ENCODE measurements around the gene NPHP4. TPM values are rescaled to one million over a fixed set of nuclear protein-coding genes. Genes with fewer than 3 reads are reported as not detected.

NPHP4 gene
- total RNA-seq, 1 donor from 2014 or later = 8.8 TPM

GRCh38 chr1:5882367-5883128 lies 109.7 kb downstream of the NPHP4 start:
- H3K4me3 ChIP-seq (ENCODE audit: low read depth, low read length) = no peak overlapping the region
- DNase-seq (ENCODE audit: low read depth) = no peak
- TF ChIP-seq, protein P1, sequence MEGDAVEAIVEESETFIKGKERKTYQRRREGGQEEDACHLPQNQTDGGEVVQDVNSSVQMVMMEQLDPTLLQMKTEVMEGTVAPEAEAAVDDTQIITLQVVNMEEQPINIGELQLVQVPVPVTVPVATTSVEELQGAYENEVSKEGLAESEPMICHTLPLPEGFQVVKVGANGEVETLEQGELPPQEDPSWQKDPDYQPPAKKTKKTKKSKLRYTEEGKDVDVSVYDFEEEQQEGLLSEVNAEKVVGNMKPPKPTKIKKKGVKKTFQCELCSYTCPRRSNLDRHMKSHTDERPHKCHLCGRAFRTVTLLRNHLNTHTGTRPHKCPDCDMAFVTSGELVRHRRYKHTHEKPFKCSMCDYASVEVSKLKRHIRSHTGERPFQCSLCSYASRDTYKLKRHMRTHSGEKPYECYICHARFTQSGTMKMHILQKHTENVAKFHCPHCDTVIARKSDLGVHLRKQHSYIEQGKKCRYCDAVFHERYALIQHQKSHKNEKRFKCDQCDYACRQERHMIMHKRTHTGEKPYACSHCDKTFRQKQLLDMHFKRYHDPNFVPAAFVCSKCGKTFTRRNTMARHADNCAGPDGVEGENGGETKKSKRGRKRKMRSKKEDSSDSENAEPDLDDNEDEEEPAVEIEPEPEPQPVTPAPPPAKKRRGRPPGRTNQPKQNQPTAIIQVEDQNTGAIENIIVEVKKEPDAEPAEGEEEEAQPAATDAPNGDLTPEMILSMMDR (conservative IDR thresholded peaks at IDR 0.05; ENCODE audit: low read depth, low read length) = no peak

DNA sequence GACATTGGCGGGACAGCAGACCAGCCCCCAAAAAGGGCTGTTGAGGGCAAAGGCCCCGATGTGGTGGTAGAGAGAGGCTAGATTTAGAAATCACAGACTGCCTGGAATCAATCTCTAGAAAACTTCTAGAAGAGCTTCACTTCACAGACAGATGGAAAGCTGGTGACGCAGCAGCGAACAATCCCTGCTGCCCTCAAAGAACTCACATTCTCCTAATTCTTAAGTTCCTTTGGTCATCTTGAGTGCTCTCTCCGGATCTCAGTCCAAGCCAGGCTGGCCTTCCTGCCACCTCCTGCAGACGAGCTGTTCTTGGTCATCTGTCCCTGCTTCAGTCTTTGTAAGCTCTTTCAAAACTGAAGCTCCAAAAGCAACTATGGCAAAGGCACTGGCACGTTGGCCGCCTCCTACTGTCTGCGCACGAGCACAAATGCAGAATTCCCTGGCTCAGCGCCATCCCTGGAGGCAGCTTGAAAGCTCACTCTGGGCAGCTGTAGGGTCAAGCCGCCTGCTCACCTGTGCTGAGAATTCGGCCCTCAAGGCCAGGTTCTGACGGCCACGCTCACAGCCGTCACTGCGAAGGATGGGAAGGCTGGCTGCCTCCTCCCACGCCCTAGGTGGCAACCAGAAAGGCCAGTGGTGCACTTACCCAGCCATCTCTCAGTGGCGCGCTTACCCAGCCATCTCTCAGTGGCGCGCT lies 110.6 kb downstream of the NPHP4 start:
- DNase-seq (ENCODE audit: low read depth) = no peak
- TF ChIP-seq, protein P1 (conservative IDR thresholded peaks at IDR 0.05; ENCODE audit: low read depth, low read length) = no peak
- H3K4me3 ChIP-seq (ENCODE audit: low read depth, low read length) = no peak overlapping the region

DNA sequence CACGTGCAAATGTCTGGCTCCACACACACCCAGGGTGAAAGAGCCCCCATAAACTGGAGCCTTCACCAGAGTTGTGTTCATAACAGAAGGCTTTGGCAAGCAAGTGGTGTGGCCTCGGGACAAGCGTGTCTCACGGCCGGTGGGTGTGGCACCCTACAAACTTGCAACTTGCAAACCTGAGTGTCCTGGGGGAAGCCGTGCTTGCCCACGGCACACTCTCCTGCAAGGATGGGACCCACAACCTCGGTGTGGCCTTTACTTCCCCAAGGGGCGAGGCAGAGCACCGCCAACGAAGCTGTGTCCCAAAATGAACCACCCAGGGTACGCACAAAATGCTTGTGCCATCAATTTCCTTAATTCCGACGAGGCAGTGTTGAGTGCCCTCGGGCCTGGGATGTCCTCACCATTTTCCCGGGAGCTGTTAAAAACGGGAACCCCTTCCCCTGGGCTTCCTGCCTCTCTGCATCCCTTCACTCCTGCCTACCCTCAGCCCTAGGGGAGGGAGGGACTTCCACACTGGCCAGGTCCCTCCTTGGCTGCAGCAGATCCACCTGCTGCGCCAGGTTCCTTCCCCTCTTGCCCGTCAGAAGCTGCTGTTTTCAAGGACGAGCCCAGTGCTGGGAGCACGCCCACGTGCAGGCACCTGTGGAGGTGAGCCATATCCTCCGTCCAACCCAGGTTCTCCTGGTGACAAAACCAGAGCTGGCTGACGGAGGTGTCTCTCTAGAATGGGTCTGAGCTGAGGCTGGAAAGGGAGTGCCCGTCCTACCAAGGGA lies 111.4 kb downstream of the NPHP4 start:
- TF ChIP-seq, protein P1 (conservative IDR thresholded peaks at IDR 0.05; ENCODE audit: low read depth, low read length) = no peak

DNA sequence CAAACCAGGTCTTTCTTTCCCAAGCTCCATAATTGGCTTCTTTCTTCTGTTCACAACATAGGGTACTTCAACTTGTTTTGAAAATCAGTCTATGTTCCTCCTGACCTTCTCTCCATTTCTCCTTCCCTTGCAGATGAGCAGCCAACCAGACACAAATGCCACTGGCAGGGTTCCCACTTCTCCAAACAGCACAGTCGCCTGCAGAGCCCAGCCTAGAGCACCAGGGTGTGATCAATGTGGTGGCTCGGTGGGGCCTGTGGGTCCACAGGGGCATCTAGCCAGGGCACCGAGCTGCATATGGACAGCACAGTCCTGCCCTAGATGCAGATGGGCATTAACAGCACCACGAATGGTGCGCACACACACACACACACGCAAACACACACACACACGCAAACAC lies 112.8 kb downstream of the NPHP4 start:
- no peak for DNase-seq (ENCODE audit: low read depth)
- TF ChIP-seq, protein P1 (conservative IDR thresholded peaks at IDR 0.05; ENCODE audit: low read depth, low read length) = no peak
- no peak overlapping the region for H3K4me3 ChIP-seq (ENCODE audit: low read depth, low read length)

More for the DNA sequence above, 111.4 kb downstream of the NPHP4 start:
- DNase-seq (ENCODE audit: low read depth) = no peak
- H3K4me3 ChIP-seq (ENCODE audit: low read depth, low read length) = no peak overlapping the region

DNA sequence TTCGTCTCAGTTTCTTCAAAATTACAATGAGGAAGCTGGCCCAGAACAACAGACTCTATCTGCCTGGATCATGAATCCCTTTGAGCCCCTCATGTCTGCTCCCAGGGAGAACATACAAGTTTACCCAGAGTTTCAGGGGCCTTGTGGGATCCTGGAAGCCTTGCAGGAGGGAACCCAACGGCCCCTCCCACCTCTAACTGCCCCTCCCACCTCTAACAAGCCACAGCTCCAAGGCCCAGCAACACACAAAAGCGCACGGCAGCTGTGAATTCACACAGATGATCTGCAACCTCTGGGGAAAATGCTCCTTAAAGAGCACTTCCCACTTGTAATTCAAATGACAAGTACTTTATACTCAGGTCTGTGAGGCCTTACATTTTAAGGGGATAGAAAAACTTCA lies 113.3 kb downstream of the NPHP4 start:
- TF ChIP-seq, protein P1 (conservative IDR thresholded peaks at IDR 0.05; ENCODE audit: low read depth, low read length) = no peak
- no peak for DNase-seq (ENCODE audit: low read depth)
- H3K4me3 ChIP-seq (ENCODE audit: low read depth, low read length) = no peak overlapping the region

GRCh38 chr1:5877683-5878530 lies 114.3 kb downstream of the NPHP4 start:
- TF ChIP-seq, protein P1 (conservative IDR thresholded peaks at IDR 0.05; ENCODE audit: low read depth, low read length) = no peak
- H3K4me3 ChIP-seq (ENCODE audit: low read depth, low read length) = no peak overlapping the region
- no peak for DNase-seq (ENCODE audit: low read depth)

All from epithelial cell of proximal tubule (primary cell).